ENCODE results near the gene CMTM5. TPM values are rescaled to one million over a fixed set of nuclear protein-coding genes. Genes with fewer than 3 reads are reported as not detected.

Gene CMTM5
- total RNA-seq, 1 donor from 2014 or later = not detected

GRCh38 chr14:23377573-23378563, 1.0 kb downstream of the CMTM5 start:
- peaks cover 20% of the 10 kb centered on the region for H3K27me3 ChIP-seq (ENCODE audit: control insufficient read depth, insufficient read depth, low read length)
- H3K4me3 ChIP-seq (ENCODE audit: low read depth, low read length) = no peak overlapping the region
- TF ChIP-seq CTCF (IDR thresholded peaks at IDR 0.05; ENCODE audit: insufficient read depth, low read length, poor library complexity, severe bottlenecking) = no peak
- DNase-seq (ENCODE audit: low read depth) = no peak
- no peaks in the 10 kb centered on the region for H3K36me3 ChIP-seq (ENCODE audit: control insufficient read depth, insufficient read depth, low read length)

- Histone ChIP-seq H3K4me3 (ENCODE audit: low read depth, low read length) (no peak overlapping the region), H3K36me3 (ENCODE audit: control insufficient read depth, insufficient read depth, low read length) (no peaks in the 10 kb centered on the region), H3K27me3 (ENCODE audit: control insufficient read depth, insufficient read depth, low read length) (peaks cover 20% of the 10 kb centered on the region)
- no peak for DNase-seq (ENCODE audit: low read depth)
- no peak for TF ChIP-seq CTCF (IDR thresholded peaks at IDR 0.05; ENCODE audit: insufficient read depth, low read length, poor library complexity, severe bottlenecking)
Observed at GRCh38 chr14:23378612-23379220, 1.9 kb downstream of the CMTM5 start.

GRCh38 chr14:23379366-23380196, 2.7 kb downstream of the CMTM5 start:
- H3K36me3 ChIP-seq (ENCODE audit: control insufficient read depth, insufficient read depth, low read length) = no peaks in the 10 kb centered on the region
- peaks cover 22% of the 10 kb centered on the region for H3K27me3 ChIP-seq (ENCODE audit: control insufficient read depth, insufficient read depth, low read length)
- TF ChIP-seq CTCF (IDR thresholded peaks at IDR 0.05; ENCODE audit: insufficient read depth, low read length, poor library complexity, severe bottlenecking) = peak; percentile 95
- DNase-seq (ENCODE audit: low read depth) = no peak
- no peak overlapping the region for H3K4me3 ChIP-seq (ENCODE audit: low read depth, low read length)

- peaks cover 22% of the 10 kb centered on the region for H3K27me3 ChIP-seq (ENCODE audit: control insufficient read depth, insufficient read depth, low read length)
- TF ChIP-seq CTCF (IDR thresholded peaks at IDR 0.05; ENCODE audit: insufficient read depth, low read length, poor library complexity, severe bottlenecking) = no peak
- DNase-seq (ENCODE audit: low read depth) = no peak
- no peaks in the 10 kb centered on the region for H3K36me3 ChIP-seq (ENCODE audit: control insufficient read depth, insufficient read depth, low read length)
- no peak overlapping the region for H3K4me3 ChIP-seq (ENCODE audit: low read depth, low read length)
Observed at GRCh38 chr14:23380197-23380914, 3.5 kb downstream of the CMTM5 start.

- peaks cover 19% of the 10 kb centered on the region for H3K27me3 ChIP-seq (ENCODE audit: control insufficient read depth, insufficient read depth, low read length)
- no peak for TF ChIP-seq CTCF (IDR thresholded peaks at IDR 0.05; ENCODE audit: insufficient read depth, low read length, poor library complexity, severe bottlenecking)
- no peaks in the 10 kb centered on the region for H3K36me3 ChIP-seq (ENCODE audit: control insufficient read depth, insufficient read depth, low read length)
- no peak overlapping the region for H3K4me3 ChIP-seq (ENCODE audit: low read depth, low read length)
- no peak for DNase-seq (ENCODE audit: low read depth)
Observed at GRCh38 chr14:23380976-23381375, 4.1 kb downstream of the CMTM5 start.
